IMR-90 (cell line): ENCODE results near the gene TFB2M. TPM values are rescaled to one million over a fixed set of nuclear protein-coding genes. Genes with fewer than 3 reads are reported as not detected.
"Not testable (repeated sequence)": the region's sequence is repeated elsewhere in the genome, so short reads cannot be mapped to it uniquely, and the experiment has no call there.

Experiments
- ATAC-seq: fragments of 200-7000 bp; cut with Tn5 transposase; 2 replicates; pipeline ENCODE4 v1.9.1; 2020; ENCODE audit warnings: low read depth, mild to moderate bottlenecking, moderate library complexity
- BruUV-seq: library from RNA; stranded (reverse); fragments of 400-500 nt; replicated peaks from 2 replicates; lab custom pipeline; 2021; lab: Mats Ljungman, UMichigan
- CTCF ChIA-PET: fragments of 300-600 bp; formaldehyde crosslinking; extraction: SDS; loops from one replicate; lab custom pipeline; 2021; ENCODE audit warnings: antibody characterized with exemption; lab: Yijun Ruan, JAX
- POLR2A ChIA-PET: fragments of 300-600 bp; sonication (Branson Sonifier 250); formaldehyde crosslinking; loops from one replicate; lab custom pipeline; 2022; ENCODE audit warnings: antibody characterized with exemption; ENCODE audit not compliant: unreplicated experiment; lab: Charles Lee
- DNase-seq: peaks from one replicate; pipeline ENCODE4 v3.0.0; 2013
- H2AFZ ChIP-seq: replicated peaks from 2 replicates; pipeline ENCODE3; 2013; ENCODE audit warnings: low read length, mild to moderate bottlenecking; ENCODE audit not compliant: poor library complexity
- H2AK5ac ChIP-seq: 2 replicates; pipeline ENCODE4 v1.6.1; 2013; ENCODE audit warnings: low read depth, low read length, inconsistent platforms
- H2AK9ac ChIP-seq: replicated peaks from 2 replicates; pipeline ENCODE3; 2013; ENCODE audit warnings: mild to moderate bottlenecking, low read depth, low read length, moderate library complexity; ENCODE audit not compliant: poor library complexity
- H2BK120ac ChIP-seq: 2 replicates; pipeline ENCODE4 v1.6.1; 2013; ENCODE audit warnings: low read depth, low read length, inconsistent platforms
- H2BK15ac ChIP-seq: 3 replicates; pipeline ENCODE4 v1.6.1; 2013; ENCODE audit warnings: low read depth, low read length, inconsistent platforms
- H2BK20ac ChIP-seq: 2 replicates; pipeline ENCODE4 v1.6.1; 2013; ENCODE audit warnings: low read depth, mild to moderate bottlenecking, inconsistent platforms, low read length, moderate library complexity
- H2BK5ac ChIP-seq: 2 replicates; pipeline ENCODE4 v1.6.1; 2013; ENCODE audit warnings: mild to moderate bottlenecking, low read depth, low read length, inconsistent platforms; ENCODE audit not compliant: poor library complexity, severe bottlenecking
- H3K14ac ChIP-seq: replicated peaks from 2 replicates; pipeline ENCODE4 v1.6.1; 2013; ENCODE audit warnings: low read depth, low read length, inconsistent platforms
- H3K18ac ChIP-seq: 2 replicates; pipeline ENCODE4 v1.6.1; 2013; ENCODE audit warnings: low read depth, low read length, control low read depth
- H3K23ac ChIP-seq: 2 replicates; pipeline ENCODE4 v1.6.1; 2013; ENCODE audit warnings: low read depth, low read length, inconsistent platforms
- H3K27ac ChIP-seq: 2 replicates; pipeline ENCODE4 v1.5.1; 2013; ENCODE audit warnings: mild to moderate bottlenecking, control low read depth, low read length; ENCODE audit not compliant: insufficient read depth
- H3K27me3 ChIP-seq: 2 replicates; pipeline ENCODE4 v1.6.1; 2013; ENCODE audit warnings: low read length; ENCODE audit not compliant: control insufficient read depth, insufficient read depth
- H3K36me3 ChIP-seq: 2 replicates; pipeline ENCODE4 v1.6.1; 2013; ENCODE audit warnings: low read length, mixed read lengths; ENCODE audit not compliant: control insufficient read depth, insufficient read depth
- H3K4ac ChIP-seq: 2 replicates; pipeline ENCODE4 v1.6.1; 2013; ENCODE audit warnings: low read depth, low read length, inconsistent platforms
- H3K4me1 ChIP-seq: 2 replicates; pipeline ENCODE4 v1.6.1; 2013; ENCODE audit warnings: low read length, mixed read lengths; ENCODE audit not compliant: control insufficient read depth, insufficient read depth
- H3K4me2 ChIP-seq: 2 replicates; pipeline ENCODE4 v1.6.1; 2013; ENCODE audit warnings: low read depth, mild to moderate bottlenecking, control low read depth, low read length, moderate library complexity
- H3K4me3 ChIP-seq: 2 replicates; pipeline ENCODE4 v1.5.1; 2013; ENCODE audit warnings: low read depth, mild to moderate bottlenecking, control low read depth, low read length, moderate library complexity; ENCODE audit not compliant: insufficient read depth
- H3K56ac ChIP-seq: 2 replicates; pipeline ENCODE4 v1.6.1; 2013; ENCODE audit warnings: low read length, inconsistent platforms; ENCODE audit not compliant: insufficient read depth; ENCODE audit errors: extremely low read depth
- H3K79me1 ChIP-seq, 2 experiments: 2 replicates each; pipeline ENCODE4 v1.6.1; 2013; ENCODE audit warnings: low read length in 2 of 2, inconsistent platforms in 1 of 2, low read depth in 1 of 2
- H3K9ac ChIP-seq: 2 replicates; pipeline ENCODE4 v1.6.1; 2013; ENCODE audit warnings: low read depth, low read length, control low read depth
- H3K9me1 ChIP-seq: 2 replicates; pipeline ENCODE4 v1.6.1; 2013; ENCODE audit warnings: low read length, inconsistent platforms; ENCODE audit not compliant: insufficient read depth
- H3K9me3 ChIP-seq: 2 replicates; pipeline ENCODE4 v1.6.1; 2013; ENCODE audit warnings: low read length; ENCODE audit not compliant: control insufficient read depth, insufficient read depth
- H4K20me1 ChIP-seq: 2 replicates; pipeline ENCODE4 v1.6.1; 2013; ENCODE audit warnings: low read length, inconsistent platforms; ENCODE audit not compliant: insufficient read depth
- H4K5ac ChIP-seq: 2 replicates; pipeline ENCODE4 v1.6.1; 2013; ENCODE audit warnings: mild to moderate bottlenecking, low read depth, low read length, control low read depth
- H4K8ac ChIP-seq, 2 experiments: 2 replicates each; pipeline ENCODE4 v1.6.1; 2013; ENCODE audit warnings: low read depth in 2 of 2, low read length in 2 of 2, control low read depth in 1 of 2, inconsistent platforms in 1 of 2
- H4K91ac ChIP-seq: 2 replicates; pipeline ENCODE4 v1.6.1; 2013; ENCODE audit warnings: low read depth, low read length, inconsistent platforms; ENCODE audit not compliant: insufficient read depth
- WGBS, 2 experiments: methylation state at CpG; one replicate each; pipeline versions ENCODE4 v1.1.5 to v1.1.7; 2013; ENCODE audit warnings: missing lambda C conversion rate in 2 of 2; ENCODE audit not compliant: insufficient read length in 1 of 2; ENCODE audit errors: extremely low coverage in 2 of 2; 5-methylcytosine and 5-hydroxymethylcytosine counted together
- dilution Hi-C: fragments of 300-500 bp; cut with HindIII; formaldehyde crosslinking; loops from one replicate; pipeline ENCODE4 v1.14.3; 2018; ENCODE audit warnings: low sequenced_read_pairs; ENCODE audit not compliant: unreplicated experiment
- in situ Hi-C: fragments of 300-500 bp; cut with MboI; formaldehyde crosslinking; loops from 3 replicates; pipeline ENCODE4 v1.14.3; 2019; ENCODE audit warnings: low sequenced_read_pairs, inconsistent platforms, mixed read lengths
- intact Hi-C: fragments of 100-400 bp; cut with micrococcal nuclease; formaldehyde crosslinking; loops from 2 replicates; pipeline ENCODE4 v1.10.0; 2022
- polyA plus RNA-seq, 3 experiments: library from polyadenylated mRNA; depleted of rRNA; stranded (reverse); fragments of >200 nt; gene quantifications; 2 replicates each; pipeline ENCODE4 v1.2.3, GENCODE V29; 2012; ENCODE audit warnings: low replicate concordance in 1 of 3
- total RNA-seq: library from RNA; depleted of rRNA; stranded (reverse); fragments of >200 nt; gene quantifications from 2 replicates; pipeline ENCODE4 v1.2.3, GENCODE V29; 2012

TFB2M gene
- total and polyA plus RNA-seq, 2 of the 4 experiments (the other 2 are of a cell fraction): 13.3 to 15.7 TPM

- BruUV-seq, H3K9ac ChIP-seq, DNase-seq, H2AFZ ChIP-seq, H4K20me1 ChIP-seq, ATAC-seq, H3K27ac ChIP-seq, H3K18ac ChIP-seq, H3K4ac ChIP-seq, intact Hi-C loops, H3K14ac ChIP-seq, H2BK120ac ChIP-seq, H3K56ac ChIP-seq, H3K23ac ChIP-seq, H3K4me3 ChIP-seq, POLR2A ChIA-PET, H2BK5ac ChIP-seq, H4K91ac ChIP-seq, H3K4me1 ChIP-seq, H3K4me2 ChIP-seq, H3K27me3 ChIP-seq, H3K9me3 ChIP-seq, H2AK5ac ChIP-seq, H3K9me1 ChIP-seq, dilution Hi-C loops, H2BK20ac ChIP-seq, in situ Hi-C loops, H2BK15ac ChIP-seq, H4K8ac ChIP-seq, H4K5ac ChIP-seq, H2AK9ac ChIP-seq: not testable (repeated sequence)
- peaks cover 21 to 43% of the 10 kb centered on the region in 2 experiments; a peak in 3 of 4 replicates for H3K79me1 ChIP-seq
- 80% methylated on average over 5 of the region's 10 CpGs; no CpG with 5 or more reads in 1 of the 2 experiments for WGBS, 2 experiments
- H3K36me3 ChIP-seq: peaks cover 21% of the 10 kb centered on the region
- CTCF ChIA-PET: interaction anchor here (0.7 kb wide), 1 partner anchor 20 kb away, joined by 4 read pairs; no protein-coding TSS in a partner anchor
Measured at GRCh38 chr1:246560833-246561232, 5.2 kb downstream of the TFB2M start.
